ENCODE data around the gene SH3RF1.

SH3RF1 gene

DNA sequence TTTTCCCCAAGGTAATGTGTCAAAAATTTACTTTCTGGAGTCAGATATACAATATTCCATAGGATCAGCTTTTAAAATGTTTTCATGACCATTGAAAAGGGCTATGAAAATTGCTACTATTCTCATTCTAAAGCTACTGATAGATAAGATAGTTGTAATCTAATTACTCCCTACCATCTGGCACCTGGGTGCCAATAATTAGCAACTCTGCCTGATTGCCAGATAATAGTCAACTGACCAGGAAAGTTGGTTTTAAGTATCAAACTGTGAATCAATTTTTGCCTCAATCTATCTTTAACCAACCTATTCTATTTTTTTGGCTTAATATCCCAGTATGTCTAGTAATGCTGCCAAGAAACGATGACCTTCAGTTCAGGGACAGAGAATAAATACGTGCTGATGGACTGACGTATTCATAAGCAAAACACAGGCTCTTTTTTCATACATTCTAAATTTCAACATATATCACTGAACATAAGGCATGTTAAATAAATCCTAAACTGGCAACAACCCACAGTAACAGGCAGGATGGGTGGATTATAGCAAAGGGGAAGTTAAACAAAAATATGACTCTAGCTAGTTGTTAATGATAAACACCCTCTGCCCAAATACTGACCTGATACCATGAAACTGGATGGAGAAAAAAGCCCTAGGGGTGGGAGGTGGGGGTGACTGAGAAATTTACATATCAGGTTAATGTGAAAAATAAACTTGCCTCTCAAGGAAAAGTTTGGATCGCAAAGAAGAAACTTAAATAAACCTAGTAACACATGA lies 18.2 kb downstream of the SH3RF1 start:
- no peak overlapping the region for H3K4me3 ChIP-seq (ENCODE audit: low read depth, low read length)

DNA sequence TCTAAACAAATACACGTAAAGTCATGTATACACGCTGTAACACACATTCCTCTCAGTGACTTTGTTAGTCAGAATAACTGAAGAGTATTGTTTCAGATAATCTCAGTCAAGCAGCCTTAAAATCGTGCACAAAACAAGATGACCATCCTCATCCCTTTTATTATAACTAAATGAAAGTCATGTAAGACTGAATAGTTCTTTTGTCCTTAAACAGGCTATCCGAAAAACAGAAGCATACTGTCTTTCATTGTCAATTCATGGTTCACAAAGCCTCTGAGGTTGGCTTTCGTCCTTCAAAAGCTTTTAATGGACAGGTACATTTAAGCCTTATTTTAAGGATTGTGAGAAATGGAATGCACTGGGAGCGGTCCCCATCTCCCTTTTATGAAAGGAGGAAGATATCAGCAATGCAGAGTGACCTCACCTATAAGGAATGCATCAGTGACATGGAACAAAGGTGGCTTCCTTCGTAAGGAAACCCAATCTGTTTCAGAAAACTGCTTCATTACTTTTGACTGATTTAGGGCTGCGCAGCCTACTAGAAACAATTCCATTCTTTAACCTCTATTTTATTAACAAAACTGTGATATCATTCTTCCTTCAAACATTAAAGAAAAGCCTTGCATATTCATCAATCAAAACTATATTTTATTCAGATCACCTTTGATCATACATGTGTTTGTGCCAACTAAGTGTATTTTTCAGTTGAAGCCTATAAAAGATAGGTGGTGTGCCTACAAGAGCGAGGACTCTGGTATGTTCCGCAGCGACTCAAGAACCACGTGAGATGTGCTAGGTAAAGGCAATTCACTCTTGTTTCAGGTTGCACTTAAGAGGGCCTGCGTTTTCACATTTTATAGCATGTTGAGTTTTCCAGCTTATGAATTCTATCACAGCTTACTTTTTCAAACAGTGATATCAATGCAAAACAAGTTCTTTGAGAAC lies 19.2 kb downstream of the SH3RF1 start:
- no peak overlapping the region for H3K4me3 ChIP-seq (ENCODE audit: low read depth, low read length)

DNA sequence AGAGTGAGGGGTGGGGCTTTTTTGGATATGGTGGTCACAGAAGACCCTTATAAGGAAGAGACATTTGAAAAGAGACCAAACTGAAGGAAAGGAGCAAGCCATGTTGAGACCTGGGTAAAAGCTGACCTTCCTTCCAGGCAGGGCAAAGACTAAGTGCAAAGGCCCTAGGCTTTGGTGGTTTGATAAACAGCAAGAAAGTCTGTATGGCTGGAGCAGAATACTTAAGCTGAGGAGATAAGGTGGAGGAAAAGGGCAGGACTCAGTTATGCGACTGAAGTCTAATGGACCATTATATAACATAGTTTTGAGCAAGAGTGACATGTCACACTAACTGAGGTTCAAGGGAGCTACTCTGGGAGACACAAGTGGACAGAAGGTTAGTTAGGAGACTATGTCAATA lies 20.0 kb downstream of the SH3RF1 start:
- no peak overlapping the region for H3K4me3 ChIP-seq (ENCODE audit: low read depth, low read length)

DNA sequence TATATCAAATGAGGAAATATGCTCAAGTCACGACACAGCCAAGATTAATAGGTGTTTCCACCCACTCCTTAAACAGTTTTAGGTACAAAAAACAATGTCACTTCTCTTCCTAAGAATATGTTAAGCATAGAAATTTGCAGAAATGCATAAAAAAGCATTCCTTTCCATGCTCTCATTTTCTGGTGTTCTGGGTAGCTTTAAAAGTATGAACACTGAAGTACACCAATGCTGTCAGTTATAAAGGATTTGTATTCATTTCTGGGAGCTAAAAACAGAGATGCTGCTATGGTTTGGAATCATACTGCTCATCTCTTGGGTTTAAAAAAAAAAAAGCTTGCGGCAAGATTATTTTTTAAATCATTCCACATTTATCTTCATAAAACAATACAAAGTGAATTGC lies 20.8 kb downstream of the SH3RF1 start:
- H3K4me3 ChIP-seq (ENCODE audit: low read depth, low read length), result no peak overlapping the region

DNA sequence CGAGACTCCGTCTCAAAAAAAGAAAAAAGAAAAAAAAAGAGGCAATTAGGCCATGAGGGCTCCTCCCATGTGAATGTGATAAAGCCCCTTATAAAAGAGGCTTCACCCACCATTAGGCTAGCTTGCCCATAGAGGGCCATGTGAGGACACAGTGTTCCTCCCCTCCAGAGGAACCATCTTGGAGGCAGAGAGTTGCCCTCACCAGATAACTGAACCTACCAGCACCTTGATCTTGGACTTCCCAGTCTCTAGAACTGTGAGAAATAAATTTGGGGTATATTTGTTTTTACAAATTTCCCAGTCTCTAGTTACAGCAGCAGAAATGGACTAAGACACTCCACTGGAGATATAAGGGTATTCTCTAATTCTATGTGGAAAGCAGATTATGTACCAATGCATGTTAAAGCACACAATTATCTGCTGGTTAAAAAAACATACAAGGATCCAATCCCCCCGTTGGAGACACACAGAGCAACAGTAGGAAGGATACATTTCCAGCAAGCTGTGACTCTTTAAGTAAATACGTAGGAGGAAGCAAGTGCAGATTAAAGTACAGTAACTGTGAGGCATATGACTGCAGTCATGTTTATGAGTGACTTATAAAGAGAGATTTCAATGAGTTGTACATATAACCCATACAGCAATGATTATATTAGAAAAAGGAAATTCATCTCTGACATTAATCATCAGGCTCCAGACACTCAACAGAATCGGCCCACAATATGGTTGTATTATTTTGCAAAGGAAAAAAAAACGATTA lies 21.4 kb downstream of the SH3RF1 start:
- H3K4me3 ChIP-seq (ENCODE audit: low read depth, low read length), result no peak overlapping the region

DNA sequence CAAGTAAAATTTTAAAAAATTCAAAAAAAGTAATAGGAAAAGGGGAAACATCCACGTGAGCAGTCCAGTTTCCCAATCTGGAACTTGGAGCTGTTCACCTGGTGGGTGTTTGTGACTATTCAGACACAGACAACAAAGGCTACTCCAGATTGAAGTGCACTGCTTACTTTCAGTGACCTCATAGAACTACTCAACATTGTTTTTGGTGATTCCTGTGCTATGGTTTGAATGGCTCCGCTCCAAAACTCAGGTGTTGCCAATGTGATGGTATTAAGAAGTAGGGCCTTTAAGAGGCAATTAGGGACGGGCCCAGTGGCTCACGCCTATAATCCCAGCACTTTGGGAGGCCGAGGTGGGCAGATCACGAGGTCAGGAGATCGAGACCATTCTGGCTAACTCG lies 22.1 kb downstream of the SH3RF1 start:
- no peak overlapping the region for H3K4me3 ChIP-seq (ENCODE audit: low read depth, low read length)

DNA sequence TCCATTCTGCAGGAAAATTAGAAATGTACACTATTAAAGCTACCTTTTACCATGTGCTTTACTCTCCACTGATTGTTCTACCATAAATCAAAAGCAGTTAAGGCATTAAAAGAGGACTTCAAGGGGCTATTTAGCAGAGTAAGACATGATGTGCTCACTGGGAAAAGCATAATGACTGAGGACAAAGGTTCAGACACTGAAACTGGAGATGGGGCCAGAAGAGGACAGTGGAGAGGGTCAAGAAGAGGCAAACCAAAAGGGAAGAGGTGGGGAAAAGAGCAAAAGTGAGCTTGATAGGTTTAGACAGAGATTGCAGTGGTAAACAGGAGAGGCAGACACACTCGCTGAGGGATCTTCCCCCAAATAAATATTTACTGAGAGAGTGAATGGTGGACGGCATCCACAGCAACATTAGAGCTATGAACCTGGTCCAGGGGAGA lies 23.8 kb downstream of the SH3RF1 start:
- H3K4me3 ChIP-seq (ENCODE audit: low read depth, low read length), result no peak overlapping the region

DNA sequence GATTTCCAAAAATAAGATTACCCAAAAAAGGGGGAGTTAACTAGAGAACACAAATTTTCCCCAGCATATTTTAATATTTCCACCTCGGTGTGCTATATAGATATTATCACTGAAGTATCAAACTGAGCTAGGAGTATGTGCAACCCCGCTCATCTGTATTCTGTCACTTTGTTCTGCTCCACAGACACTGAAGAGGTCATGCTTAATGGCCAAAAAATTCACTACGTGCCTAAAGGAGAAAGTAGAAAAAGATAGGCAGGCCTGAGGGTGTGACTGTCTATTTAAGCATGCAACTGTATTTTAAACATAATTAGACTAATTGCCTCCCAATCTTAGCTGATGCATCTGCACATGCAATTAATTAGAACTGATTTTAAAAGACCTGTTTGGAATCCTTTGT lies 24.5 kb downstream of the SH3RF1 start:
- H3K4me3 ChIP-seq (ENCODE audit: low read depth, low read length), result no peak overlapping the region

DNA sequence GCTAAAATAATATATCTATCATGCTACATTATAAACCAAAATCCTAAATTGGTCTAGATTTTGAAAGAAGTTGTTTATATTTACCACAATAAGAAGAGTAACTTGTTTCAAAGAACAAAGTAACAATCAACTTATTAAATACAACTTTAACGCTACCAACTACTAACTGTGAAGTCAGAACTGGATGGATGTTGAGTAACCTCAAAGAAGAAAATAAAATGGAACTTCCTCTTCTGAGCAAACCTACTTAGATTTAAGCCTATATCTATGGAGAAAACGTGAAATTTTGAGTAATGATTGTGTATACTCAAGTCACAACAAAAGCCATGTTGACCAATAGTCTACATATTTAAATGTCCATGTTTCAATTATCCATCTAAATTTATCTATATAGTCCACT lies 25.7 kb downstream of the SH3RF1 start:
- H3K4me3 ChIP-seq (ENCODE audit: low read depth, low read length), result no peak overlapping the region

DNA sequence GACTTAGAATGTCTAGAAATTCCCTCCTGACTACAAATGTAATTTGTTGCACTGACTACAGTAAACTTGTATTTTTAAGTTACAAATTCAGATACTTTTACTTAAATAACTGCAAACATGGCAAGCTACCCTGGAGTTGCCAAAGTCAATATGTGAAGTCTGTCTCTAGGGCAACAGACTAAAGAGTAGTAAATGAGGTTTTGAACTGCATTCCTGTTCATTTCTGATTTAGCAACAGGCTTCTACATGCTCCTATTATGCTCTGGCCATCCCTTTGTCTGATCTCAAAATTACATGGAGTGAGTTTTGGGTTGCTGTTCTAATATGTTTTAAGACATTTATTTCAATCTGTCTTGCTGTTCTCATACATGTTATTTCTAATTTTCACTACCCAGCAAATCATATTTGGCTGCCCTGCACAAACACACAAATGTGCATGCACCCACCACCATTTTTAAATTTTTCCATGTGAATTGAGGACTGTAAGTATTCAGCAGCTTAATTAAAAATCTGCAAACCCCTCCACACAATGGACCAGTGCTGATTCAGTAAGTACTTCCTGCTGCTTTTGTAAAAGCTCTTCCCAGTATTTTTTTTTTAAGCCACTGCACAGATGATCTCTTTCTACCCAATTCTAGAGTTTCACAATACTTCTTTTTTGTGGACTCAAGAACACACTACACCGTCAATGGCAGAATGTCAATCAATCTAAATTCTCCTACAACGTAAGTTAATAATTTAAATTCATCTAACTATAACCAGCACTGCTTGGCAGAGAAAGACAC lies 26.7 kb downstream of the SH3RF1 start:
- no peak overlapping the region for H3K4me3 ChIP-seq (ENCODE audit: low read depth, low read length)

DNA sequence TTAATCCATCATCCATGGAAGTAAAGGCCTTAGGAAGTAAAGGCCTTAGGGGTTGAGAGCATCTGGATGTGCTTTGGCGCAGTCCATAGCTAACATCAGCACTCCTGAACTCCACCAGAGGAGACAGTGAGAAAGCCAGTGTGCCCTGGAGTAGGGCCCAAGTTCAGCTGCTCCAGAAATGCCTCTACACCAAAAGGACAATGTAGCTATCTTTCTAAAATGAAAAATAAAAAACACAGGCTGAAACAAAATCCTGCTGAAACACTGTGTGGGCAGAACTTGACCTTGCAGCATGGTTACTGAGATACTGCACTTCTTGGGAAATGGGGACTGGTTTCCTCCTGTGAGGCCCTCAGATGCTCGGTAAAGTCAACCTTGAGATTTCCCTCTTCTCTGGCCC lies 29.3 kb downstream of the SH3RF1 start:
- H3K4me3 ChIP-seq (ENCODE audit: low read depth, low read length), result no peak overlapping the region

DNA sequence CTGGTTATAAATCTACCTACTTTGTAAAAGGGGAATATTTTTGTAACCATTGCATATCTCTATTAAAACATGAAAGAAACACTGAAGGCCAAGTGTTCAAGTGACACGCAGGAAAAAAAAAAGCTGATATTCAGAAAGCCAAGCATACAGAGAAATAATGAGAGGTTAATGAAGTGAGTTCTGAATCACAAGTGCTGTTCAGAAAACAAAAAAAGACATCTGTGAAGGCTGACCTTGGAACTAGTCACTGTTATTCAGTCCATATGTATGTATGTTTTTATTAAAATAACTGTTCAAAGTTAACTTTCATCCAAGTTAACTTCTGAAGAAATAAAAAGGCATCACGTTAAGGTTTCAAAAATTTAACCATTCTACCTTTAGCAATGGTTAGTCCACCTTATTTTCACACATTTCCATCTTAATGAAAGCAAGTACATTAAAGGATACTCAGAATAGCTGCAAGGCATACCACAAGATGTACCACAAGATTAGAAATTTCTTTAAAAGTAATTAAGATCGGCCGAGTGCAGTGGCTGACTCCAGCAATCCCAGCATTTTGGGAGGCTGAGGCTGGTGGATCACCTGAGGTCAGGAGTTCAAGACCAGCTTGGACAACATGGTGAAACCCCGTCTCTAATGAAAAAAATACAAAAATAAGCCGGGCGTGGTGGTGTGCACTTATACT lies 31.4 kb downstream of the SH3RF1 start:
- no peak overlapping the region for H3K4me3 ChIP-seq (ENCODE audit: low read depth, low read length)

DNA sequence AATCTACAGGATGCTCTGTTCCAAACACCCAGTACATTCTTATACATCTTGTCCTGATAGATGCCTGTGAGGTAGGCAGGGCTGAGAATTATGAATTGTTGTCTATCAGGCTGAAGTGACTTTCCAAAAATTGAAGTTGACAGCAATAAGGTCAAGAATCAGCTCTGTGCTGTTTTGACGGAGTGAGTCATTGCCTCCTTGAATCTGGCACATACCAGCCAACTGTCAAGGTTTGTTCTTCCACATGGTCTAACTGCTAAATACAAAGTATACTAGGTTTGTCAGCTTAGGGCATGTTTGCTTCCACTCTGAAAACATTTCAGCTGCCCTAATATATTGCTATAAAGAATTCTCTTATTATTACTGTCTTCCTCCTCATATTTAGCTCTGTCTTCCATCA lies 32.3 kb downstream of the SH3RF1 start:
- no peak overlapping the region for H3K4me3 ChIP-seq (ENCODE audit: low read depth, low read length)

DNA sequence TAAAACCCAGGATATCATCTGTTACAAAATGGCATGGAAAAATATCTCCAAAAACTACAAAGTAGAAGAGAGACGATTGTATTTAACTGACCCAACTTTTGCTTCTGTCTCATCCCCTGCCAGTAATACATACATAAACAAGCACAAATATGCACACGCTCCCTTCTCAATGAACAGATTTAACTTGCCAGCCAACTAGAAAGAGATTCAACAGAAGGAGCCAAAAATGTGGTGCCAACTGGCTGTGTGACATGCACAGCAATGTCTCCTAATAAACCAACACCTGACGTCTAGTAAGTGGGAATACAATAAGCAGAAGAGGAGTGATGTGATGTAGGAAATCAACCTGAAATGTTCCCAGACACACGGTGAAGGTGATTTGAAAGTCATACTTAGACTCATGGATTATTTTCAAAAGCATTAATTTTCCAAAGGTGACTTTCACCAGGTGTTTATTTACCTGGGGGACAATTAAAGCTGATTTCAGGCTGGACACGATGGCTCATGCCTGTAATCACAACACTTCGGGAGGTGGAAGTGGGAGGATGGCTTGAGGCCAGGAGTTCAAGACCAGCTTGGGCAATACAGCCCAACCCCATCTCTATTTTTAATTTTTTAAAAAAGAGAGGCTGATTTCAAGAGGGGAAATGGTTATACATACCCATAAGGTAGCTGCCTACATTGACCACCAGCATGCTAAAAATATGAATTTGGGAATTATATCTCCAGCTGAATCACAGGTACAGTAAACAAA lies 33.7 kb downstream of the SH3RF1 start:
- H3K4me3 ChIP-seq (ENCODE audit: low read depth, low read length), result no peak overlapping the region

DNA sequence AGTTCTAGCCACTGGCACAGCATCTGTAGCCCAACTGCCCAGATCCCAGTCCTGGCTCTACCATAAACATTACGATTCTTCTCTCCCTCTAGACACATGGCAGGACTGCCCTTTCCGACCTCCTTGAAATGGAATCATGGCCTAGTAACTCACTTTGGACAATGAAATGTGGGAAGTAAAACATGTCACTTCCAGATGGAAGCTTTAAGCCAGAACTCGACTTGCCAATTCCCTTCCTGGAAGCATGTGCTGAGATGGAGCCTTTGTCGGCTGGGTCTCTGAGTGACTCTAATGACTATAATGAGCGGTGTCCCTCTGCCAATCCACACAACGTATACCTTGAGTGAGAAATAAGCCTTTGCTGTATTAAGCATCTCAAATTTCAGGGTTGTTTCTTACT lies 34.7 kb downstream of the SH3RF1 start:
- H3K4me3 ChIP-seq (ENCODE audit: low read depth, low read length), result no peak overlapping the region

DNA sequence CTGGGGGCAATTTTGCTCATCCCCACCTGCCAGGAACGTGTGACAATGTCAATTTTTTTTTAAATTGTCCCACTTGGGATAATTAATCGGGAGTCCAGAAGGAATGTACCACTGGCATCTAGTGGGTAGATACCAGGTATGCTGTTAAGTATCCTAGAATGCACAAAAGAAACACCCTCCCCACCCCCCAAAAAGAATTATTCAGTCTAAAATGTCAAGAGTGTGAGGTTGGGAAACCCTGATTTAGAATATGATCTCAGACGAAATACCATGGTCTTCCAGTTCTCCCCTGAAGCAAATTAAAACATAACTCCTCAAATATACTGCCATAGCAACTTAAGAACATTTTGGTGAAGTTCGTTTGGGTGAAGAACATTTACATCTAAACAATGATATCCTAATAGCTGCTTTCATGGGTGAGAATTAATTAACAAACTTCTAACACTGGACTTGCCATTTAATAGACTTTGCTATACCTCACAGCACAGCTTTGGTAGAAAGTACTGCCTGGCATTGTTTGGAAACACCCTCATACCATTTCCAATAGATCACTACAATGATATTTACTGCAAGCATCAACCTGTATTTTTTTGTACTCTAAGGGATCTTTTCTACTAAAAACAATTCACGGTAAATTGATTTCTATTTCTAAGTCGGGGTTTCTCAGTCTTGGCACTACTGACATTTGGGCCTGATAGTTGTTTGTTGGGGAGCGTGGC lies 36.5 kb downstream of the SH3RF1 start:
- H3K4me3 ChIP-seq (ENCODE audit: low read depth, low read length), result no peak overlapping the region

DNA sequence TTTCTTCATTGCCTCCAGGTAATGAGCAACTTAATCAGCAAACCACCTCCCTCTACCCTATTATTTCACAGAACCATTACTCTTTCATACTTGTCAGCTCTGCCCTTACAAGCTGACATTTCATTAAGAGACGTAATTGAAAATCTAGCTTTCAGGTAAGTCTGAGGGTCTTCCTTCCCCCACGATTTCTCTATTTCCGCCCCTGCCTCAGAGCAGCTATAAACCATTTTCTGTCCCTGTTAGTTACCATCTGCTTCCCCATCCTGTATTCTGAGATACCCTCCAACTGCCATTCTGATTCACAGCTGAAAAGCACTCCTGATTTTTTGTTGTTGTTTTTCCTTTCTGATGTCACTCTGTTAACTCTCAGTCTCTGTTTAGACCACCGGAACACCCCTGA lies 37.1 kb downstream of the SH3RF1 start:
- H3K4me3 ChIP-seq (ENCODE audit: low read depth, low read length), result no peak overlapping the region

DNA sequence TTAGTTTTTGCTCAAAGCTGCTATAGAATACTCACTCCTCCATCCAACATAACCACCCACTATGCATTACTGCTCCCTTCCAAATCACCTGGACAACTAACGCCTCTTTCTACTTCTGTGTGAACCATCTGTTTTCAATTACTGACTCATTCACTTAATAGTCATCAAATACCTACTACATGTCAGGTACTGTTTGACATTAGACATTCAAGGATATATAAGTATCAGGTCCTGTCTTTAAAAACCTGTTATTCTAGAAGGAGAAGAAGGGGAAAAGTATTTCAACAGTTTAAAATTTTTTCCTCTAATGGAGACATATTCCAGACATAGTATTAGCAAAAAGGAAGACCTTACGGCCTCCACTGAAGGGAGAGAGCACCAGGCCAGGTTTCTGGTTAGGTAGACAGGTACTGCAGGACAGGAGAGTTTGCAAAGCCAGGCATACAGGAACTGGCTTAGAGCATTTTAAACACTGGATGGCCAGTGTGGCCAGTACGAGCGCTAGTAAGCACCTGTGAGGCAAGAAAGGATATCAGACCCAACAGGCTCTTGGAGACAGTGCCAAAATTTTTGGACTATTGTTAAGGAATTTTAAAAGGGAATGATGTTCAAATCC lies 39.0 kb downstream of the SH3RF1 start:
- H3K4me3 ChIP-seq (ENCODE audit: low read depth, low read length), result no peak overlapping the region
